ENCODE results near the gene TAGLN3.

DNA sequence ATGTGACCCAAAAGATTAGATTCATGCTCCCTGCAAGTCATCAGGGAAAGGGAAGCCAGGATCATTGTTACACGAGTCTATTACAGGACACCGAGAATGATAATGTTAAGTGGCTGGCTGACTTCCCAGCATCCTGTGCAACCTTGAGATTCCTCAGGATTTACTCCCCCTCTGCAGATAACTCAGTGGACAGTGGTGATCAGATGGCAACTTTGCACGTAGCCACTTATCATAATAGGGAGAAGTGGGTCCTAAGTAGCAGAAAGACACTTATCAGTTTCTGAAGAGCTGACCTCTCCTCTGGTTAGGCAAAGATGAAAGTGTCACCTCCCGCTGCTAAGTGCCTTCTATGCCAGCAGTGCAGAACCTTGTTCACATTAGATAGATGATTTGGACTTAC lies 29.1 kb downstream of the TAGLN3 start:
- TF ChIP-seq, protein P1, sequence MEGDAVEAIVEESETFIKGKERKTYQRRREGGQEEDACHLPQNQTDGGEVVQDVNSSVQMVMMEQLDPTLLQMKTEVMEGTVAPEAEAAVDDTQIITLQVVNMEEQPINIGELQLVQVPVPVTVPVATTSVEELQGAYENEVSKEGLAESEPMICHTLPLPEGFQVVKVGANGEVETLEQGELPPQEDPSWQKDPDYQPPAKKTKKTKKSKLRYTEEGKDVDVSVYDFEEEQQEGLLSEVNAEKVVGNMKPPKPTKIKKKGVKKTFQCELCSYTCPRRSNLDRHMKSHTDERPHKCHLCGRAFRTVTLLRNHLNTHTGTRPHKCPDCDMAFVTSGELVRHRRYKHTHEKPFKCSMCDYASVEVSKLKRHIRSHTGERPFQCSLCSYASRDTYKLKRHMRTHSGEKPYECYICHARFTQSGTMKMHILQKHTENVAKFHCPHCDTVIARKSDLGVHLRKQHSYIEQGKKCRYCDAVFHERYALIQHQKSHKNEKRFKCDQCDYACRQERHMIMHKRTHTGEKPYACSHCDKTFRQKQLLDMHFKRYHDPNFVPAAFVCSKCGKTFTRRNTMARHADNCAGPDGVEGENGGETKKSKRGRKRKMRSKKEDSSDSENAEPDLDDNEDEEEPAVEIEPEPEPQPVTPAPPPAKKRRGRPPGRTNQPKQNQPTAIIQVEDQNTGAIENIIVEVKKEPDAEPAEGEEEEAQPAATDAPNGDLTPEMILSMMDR (IDR thresholded peaks at IDR 0.05) = no peak
- no peak for TF ChIP-seq POLR2A (IDR thresholded peaks at IDR 0.05)
